Measurements from ENCODE around the gene QRICH2. TPM values are rescaled to one million over a fixed set of nuclear protein-coding genes. Genes with fewer than 3 reads are reported as not detected.
A peak's percentile ranks its signal among the peaks of the same experiment; 100 is the strongest.
"Not testable (repeated sequence)": the region's sequence is repeated elsewhere in the genome, so short reads cannot be mapped to it uniquely, and the experiment has no call there.

QRICH2 gene
- total and polyA plus RNA-seq, 7 donors: 0.69 to 5.0 (median 2.5) TPM

DNA sequence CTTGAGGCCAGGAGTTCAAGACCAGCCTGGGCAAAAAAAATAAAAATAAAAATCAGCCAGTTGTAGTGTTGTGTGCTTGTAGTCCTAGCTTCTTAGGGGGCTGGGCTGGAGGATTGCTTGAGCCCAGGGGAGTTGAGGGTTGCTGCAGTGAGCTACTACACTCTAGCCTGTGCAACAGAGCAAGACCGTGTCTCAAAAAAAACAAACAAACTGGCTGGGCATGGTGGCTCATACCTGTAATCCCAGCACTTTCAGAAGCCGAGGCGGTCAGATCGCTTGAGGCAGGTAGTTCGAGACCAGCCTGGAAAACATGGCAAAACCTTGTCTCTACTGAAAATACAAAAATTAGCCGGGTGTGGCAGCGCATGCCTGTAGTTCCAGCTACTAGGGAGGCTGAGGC lies 47.9 kb downstream of the QRICH2 start:
- no peak for TF ChIP-seq EP300 (IDR thresholded peaks at IDR 0.05)
- TF ChIP-seq POLR2A (IDR thresholded peaks at IDR 0.05): no peak
- TF ChIP-seq POLR2AphosphoS5 (IDR thresholded peaks at IDR 0.05): no peak
- no peak for TF ChIP-seq CTCF (IDR thresholded peaks at IDR 0.05)
- H3K36me3 ChIP-seq: no peaks in the 10 kb centered on the region
- intact Hi-C loops (cut with DNase I): no loop called here
- H3K9me3 ChIP-seq: no peaks in the 10 kb centered on the region
- no peak overlapping the region for H3K4me3 ChIP-seq
- H3K4me1 ChIP-seq: peaks cover 0 to 15% (median 7%) of the 10 kb centered on the region in 4 donors
- H3K27ac ChIP-seq: peak overlapping the region in 3 of 4 donors; percentile 12 to 62 (median 52)
- H3K27me3 ChIP-seq: no peaks in the 10 kb centered on the region
- DNase-seq: no peak
- WGBS, 2 donors: 85 to 87% methylated on average over 7 of the region's 7 CpGs

DNA sequence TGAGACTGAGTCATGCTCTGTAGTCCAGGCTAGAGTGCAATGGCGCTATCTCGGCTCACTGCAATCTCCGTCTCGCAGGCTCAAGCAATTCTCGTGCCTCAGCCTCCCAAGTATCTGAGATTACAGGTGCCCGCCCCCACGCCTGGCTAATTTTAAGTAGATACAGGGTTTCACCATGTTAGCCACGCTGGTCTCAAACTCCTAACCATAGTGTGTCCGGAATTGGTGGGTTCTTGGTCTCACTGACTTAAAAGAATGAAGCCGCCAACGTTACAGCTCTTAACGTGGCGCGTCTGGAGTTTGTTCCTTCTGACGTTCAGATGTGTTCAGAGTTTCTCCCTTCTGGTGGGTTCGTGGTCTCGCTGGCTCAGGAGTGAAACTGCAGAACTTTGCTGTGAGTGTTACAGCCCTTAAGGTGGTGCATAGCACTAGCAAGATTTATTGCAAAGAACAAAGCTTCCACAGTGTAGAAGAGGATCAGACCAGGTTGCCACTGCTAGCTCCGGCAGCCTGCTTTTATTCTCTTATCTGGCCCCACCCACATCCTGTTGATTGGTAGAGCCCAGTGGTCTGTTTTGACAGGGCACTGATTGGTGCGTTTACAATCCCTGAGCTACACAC lies 51.5 kb downstream of the QRICH2 start:
- peak; percentile 35 for DNase-seq
- 71 to 83% methylated on average over 19 of the region's 19 CpGs for WGBS, 2 donors
- H3K9me3 ChIP-seq; H3K36me3 ChIP-seq; H3K4me3 ChIP-seq; H3K27me3 ChIP-seq; intact Hi-C loops (cut with DNase I); H3K4me1 ChIP-seq; H3K27ac ChIP-seq: not testable (repeated sequence)

DNA sequence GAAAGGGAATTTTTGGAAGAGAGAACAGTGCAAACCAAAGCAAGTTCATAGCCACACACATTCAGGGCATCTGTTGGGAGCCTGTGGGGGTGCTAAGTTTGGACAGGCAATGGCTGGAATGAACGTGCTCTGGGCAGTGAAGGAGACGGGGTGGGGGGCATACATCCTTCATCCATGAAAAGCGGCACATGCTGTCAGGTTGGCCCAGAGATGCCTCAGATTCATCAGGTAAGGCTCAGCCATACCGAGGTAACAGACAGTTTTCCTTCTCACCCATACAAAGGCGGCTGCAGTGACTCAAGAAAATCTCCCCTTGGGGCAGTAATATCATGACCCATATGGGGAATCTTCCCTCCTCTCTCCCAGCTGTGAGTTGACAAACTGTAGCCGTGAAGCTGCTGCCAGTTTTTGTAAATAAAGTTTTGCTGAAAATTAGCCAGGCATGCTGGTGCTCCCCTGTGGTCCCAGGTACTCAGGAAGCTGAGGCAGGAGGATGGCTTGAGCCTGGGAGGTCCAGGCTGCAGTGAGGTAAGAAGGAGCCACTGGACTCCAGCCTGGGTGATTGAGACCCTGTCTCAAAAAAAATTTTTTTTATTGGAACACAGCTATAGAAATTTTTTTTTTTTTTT lies 52.2 kb downstream of the QRICH2 start:
- intact Hi-C loops (cut with DNase I): no loop called here
- Histone ChIP-seq H3K4me1 (no peaks in the 10 kb centered on the region), H3K36me3 (no peaks in the 10 kb centered on the region), H3K4me3 (no peak overlapping the region), H3K27me3 (no peaks in the 10 kb centered on the region), H3K9me3 (no peaks in the 10 kb centered on the region), H3K27ac (no peak overlapping the region)
- WGBS, 2 donors: 79 to 82% methylated on average over 6 of the region's 6 CpGs
- TF ChIP-seq CTCF (IDR thresholded peaks at IDR 0.05) (no peak), EP300 (IDR thresholded peaks at IDR 0.05) (no peak), POLR2A (IDR thresholded peaks at IDR 0.05) (no peak), POLR2AphosphoS5 (IDR thresholded peaks at IDR 0.05) (no peak)
- peak; percentile 40 for DNase-seq

GRCh38 chr17:76254275-76254674 lies 53.8 kb downstream of the QRICH2 start:
- H3K4me1 ChIP-seq: no peaks in the 10 kb centered on the region
- H3K9me3 ChIP-seq: no peaks in the 10 kb centered on the region
- intact Hi-C loops (cut with DNase I): no loop called here
- H3K4me3 ChIP-seq: no peak overlapping the region
- DNase-seq: no peak
- TF ChIP-seq EP300 (IDR thresholded peaks at IDR 0.05) (no peak), POLR2A (IDR thresholded peaks at IDR 0.05) (no peak), POLR2AphosphoS5 (IDR thresholded peaks at IDR 0.05) (no peak), CTCF (IDR thresholded peaks at IDR 0.05) (no peak)
- H3K27ac ChIP-seq: no peak overlapping the region
- 96 to 97% methylated on average over 5 of the region's 5 CpGs for WGBS, 2 donors
- H3K36me3 ChIP-seq: no peaks in the 10 kb centered on the region
- no peaks in the 10 kb centered on the region for H3K27me3 ChIP-seq

DNA sequence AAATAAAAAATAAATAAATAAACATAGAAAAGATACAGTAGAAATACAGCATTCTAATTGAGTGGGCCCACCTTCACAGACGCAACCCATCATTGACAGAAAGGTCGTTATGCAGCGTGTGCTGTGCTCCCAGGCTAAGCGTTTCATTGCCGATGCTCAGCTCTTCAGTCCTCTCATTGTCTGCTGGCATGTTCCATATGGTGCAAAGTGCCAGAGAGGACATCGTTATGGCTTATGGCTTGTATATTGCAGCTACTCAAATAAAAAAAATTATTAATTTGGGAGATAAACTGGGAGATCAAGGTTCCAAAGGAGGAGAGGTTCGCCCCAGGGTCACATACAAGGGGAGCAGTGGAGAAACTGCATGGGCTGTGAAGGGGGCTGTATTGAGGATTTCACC lies 54.2 kb downstream of the QRICH2 start:
- H3K27ac ChIP-seq: no peak overlapping the region
- H3K27me3 ChIP-seq: no peaks in the 10 kb centered on the region
- 92 to 94% methylated on average over 7 of the region's 7 CpGs for WGBS, 2 donors
- no peak overlapping the region for H3K4me3 ChIP-seq
- no peaks in the 10 kb centered on the region for H3K9me3 ChIP-seq
- TF ChIP-seq EP300 (IDR thresholded peaks at IDR 0.05) (no peak), POLR2AphosphoS5 (IDR thresholded peaks at IDR 0.05) (no peak), POLR2A (IDR thresholded peaks at IDR 0.05) (no peak), CTCF (IDR thresholded peaks at IDR 0.05) (no peak)
- intact Hi-C loops (cut with DNase I): no loop called here
- H3K4me1 ChIP-seq: no peaks in the 10 kb centered on the region
- peak; percentile 14 for DNase-seq
- no peaks in the 10 kb centered on the region for H3K36me3 ChIP-seq

GRCh38 chr17:76252967-76253766 lies 54.9 kb downstream of the QRICH2 start:
- H3K27me3 ChIP-seq; H3K4me3 ChIP-seq; H3K36me3 ChIP-seq; H3K4me1 ChIP-seq; intact Hi-C loops (cut with DNase I); H3K9me3 ChIP-seq: not testable (repeated sequence)
- H3K27ac ChIP-seq: peak overlapping the region; percentile 49 to 71 (median 59)
- peak; percentile 57 for DNase-seq
- WGBS, 2 donors: 89 to 90% methylated on average over 23 of the region's 23 CpGs
